Measurements from ENCODE around the gene ERGIC3. TPM values are rescaled to one million over a fixed set of nuclear protein-coding genes. Genes with fewer than 3 reads are reported as not detected.

ERGIC3 gene
- polyA plus RNA-seq, 1 experiment, result 917 TPM

DNA sequence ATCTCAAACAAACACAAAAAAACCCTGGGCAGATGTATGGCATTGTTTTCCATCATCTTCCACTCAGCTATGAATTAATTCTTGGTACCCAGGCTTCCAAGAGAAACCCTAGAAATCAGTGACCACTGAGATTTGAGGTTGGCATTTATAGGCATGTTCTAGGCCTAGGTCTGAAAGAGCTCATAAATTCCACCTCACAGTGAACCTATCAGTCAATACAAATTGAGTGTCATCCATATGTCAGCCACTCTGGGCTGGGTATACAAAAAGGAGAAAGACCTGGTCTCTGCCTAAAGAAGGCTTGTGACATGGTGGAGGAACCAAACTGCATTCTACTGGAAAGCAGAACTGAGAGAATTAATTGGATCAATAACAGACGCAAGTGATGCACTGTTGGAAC, 42.6 kb upstream of the ERGIC3 start:
- no peaks in the 10 kb centered on the region for H3K27me3 ChIP-seq (ENCODE audit: control insufficient read depth, insufficient read depth, low read length)
- CTCF ChIA-PET, result interaction anchor here (0.6 to 1.6 kb wide), 2 partner anchors 34 to 37 kb away, joined by 4 read pairs; no protein-coding TSS in a partner anchor
- TF ChIP-seq, protein P1, sequence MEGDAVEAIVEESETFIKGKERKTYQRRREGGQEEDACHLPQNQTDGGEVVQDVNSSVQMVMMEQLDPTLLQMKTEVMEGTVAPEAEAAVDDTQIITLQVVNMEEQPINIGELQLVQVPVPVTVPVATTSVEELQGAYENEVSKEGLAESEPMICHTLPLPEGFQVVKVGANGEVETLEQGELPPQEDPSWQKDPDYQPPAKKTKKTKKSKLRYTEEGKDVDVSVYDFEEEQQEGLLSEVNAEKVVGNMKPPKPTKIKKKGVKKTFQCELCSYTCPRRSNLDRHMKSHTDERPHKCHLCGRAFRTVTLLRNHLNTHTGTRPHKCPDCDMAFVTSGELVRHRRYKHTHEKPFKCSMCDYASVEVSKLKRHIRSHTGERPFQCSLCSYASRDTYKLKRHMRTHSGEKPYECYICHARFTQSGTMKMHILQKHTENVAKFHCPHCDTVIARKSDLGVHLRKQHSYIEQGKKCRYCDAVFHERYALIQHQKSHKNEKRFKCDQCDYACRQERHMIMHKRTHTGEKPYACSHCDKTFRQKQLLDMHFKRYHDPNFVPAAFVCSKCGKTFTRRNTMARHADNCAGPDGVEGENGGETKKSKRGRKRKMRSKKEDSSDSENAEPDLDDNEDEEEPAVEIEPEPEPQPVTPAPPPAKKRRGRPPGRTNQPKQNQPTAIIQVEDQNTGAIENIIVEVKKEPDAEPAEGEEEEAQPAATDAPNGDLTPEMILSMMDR (IDR thresholded peaks at IDR 0.05; ENCODE audit: insufficient read depth, low read depth, low read length), result no peak
- DNase-seq (ENCODE audit: low read depth), result no peak
- POLR2A ChIA-PET, result no interaction called here
- peaks cover 35% of the 10 kb centered on the region for H3K36me3 ChIP-seq (ENCODE audit: control insufficient read depth, insufficient read depth, low read length)
- H3K4me3 ChIP-seq (ENCODE audit: low read depth, low read length), result no peak overlapping the region

DNA sequence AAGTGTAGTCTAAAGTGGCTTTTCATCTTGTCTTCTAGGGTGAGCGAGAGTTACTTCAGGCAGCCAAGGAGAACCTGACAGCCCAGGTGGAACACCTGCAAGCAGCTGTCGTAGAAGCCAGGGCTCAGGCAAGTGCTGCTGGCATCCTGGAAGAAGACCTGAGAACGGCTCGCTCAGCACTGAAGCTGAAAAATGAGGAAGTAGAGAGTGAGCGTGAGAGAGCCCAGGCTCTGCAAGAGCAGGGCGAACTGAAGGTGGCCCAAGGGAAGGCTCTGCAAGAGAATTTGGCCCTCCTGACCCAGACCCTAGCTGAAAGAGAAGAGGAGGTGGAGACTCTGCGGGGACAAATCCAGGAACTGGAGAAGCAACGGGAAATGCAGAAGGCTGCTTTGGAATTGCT, 39.5 kb upstream of the ERGIC3 start:
- H3K27me3 ChIP-seq (ENCODE audit: control insufficient read depth, insufficient read depth, low read length), result no peaks in the 10 kb centered on the region
- ChIA-PET POLR2A (no interaction called here), CTCF (interaction anchor here (0.9 kb wide), 1 partner anchor 38 kb away, joined by 3 read pairs; no protein-coding TSS in a partner anchor)
- H3K4me3 ChIP-seq (ENCODE audit: low read depth, low read length), result no peak overlapping the region
- peaks cover 31% of the 10 kb centered on the region for H3K36me3 ChIP-seq (ENCODE audit: control insufficient read depth, insufficient read depth, low read length)
- no peak for DNase-seq (ENCODE audit: low read depth)
- TF ChIP-seq, protein P1 (IDR thresholded peaks at IDR 0.05; ENCODE audit: insufficient read depth, low read depth, low read length), result no peak

DNA sequence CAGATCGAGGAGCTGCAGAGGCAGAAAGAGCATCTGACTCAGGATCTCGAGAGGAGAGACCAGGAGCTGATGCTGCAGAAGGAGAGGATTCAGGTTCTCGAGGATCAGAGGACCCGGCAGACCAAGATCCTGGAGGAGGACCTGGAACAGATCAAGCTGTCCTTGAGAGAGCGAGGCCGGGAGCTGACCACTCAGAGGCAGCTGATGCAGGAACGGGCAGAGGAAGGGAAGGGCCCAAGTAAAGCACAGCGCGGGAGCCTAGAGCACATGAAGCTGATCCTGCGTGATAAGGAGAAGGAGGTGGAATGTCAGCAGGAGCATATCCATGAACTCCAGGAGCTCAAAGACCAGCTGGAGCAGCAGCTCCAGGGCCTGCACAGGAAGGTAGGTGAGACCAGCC, 38.6 kb upstream of the ERGIC3 start:
- DNase-seq (ENCODE audit: low read depth), result no peak
- TF ChIP-seq, protein P1 (IDR thresholded peaks at IDR 0.05; ENCODE audit: insufficient read depth, low read depth, low read length), result no peak
- H3K4me3 ChIP-seq (ENCODE audit: low read depth, low read length), result no peak overlapping the region
- ChIA-PET CTCF (interaction anchor here (0.9 kb wide), 1 partner anchor 39 kb away, joined by 3 read pairs; no protein-coding TSS in a partner anchor), POLR2A (no interaction called here)
- peaks cover 31% of the 10 kb centered on the region for H3K36me3 ChIP-seq (ENCODE audit: control insufficient read depth, insufficient read depth, low read length)
- no peaks in the 10 kb centered on the region for H3K27me3 ChIP-seq (ENCODE audit: control insufficient read depth, insufficient read depth, low read length)

DNA sequence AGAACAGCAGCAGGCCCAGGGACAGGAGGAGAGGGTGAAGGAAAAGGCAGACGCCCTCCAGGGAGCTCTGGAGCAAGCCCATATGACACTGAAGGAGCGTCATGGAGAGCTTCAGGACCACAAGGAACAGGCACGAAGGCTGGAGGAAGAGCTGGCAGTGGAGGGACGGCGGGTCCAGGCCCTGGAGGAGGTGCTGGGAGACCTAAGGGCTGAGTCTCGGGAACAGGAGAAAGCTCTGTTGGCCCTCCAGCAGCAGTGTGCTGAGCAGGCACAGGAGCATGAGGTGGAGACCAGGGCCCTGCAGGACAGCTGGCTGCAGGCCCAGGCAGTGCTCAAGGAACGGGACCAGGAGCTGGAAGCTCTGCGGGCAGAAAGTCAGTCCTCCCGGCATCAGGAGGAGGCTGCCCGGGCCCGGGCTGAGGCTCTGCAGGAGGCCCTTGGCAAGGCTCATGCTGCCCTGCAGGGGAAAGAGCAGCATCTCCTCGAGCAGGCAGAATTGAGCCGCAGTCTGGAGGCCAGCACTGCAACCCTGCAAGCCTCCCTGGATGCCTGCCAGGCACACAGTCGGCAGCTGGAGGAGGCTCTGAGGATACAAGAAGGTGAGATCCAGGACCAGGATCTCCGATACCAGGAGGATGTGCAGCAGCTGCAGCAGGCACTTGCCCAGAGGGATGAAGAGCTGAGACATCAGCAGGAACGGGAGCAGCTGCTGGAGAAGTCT, 37.9 kb upstream of the ERGIC3 start:
- POLR2A ChIA-PET, result no interaction called here
- peaks cover 30% of the 10 kb centered on the region for H3K36me3 ChIP-seq (ENCODE audit: control insufficient read depth, insufficient read depth, low read length)
- CTCF ChIA-PET, result no interaction called here
- no peaks in the 10 kb centered on the region for H3K27me3 ChIP-seq (ENCODE audit: control insufficient read depth, insufficient read depth, low read length)
- no peak for DNase-seq (ENCODE audit: low read depth)
- H3K4me3 ChIP-seq (ENCODE audit: low read depth, low read length), result no peak overlapping the region
- TF ChIP-seq, protein P1 (IDR thresholded peaks at IDR 0.05; ENCODE audit: insufficient read depth, low read depth, low read length), result no peak

DNA sequence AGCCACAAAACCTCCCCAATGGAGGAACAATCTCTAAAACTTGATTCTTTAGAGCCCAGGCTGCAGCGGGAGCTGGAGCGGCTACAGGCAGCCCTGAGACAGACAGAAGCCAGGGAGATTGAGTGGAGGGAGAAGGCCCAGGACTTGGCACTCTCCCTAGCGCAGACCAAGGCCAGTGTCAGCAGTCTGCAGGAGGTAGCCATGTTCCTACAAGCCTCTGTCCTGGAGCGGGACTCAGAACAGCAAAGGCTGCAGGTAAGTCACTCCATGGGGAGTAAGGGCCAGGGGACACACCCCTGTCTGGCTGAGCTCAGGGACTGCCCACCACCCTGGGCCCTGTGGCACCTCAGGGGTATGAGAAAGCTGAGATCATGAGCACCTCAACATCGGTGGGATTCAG, 37.1 kb upstream of the ERGIC3 start:
- CTCF ChIA-PET, result no interaction called here
- TF ChIP-seq, protein P1 (IDR thresholded peaks at IDR 0.05; ENCODE audit: insufficient read depth, low read depth, low read length), result no peak
- POLR2A ChIA-PET, result no interaction called here
- peaks cover 32% of the 10 kb centered on the region for H3K36me3 ChIP-seq (ENCODE audit: control insufficient read depth, insufficient read depth, low read length)
- no peak for DNase-seq (ENCODE audit: low read depth)
- no peaks in the 10 kb centered on the region for H3K27me3 ChIP-seq (ENCODE audit: control insufficient read depth, insufficient read depth, low read length)
- no peak overlapping the region for H3K4me3 ChIP-seq (ENCODE audit: low read depth, low read length)
